ENCODE results near the gene CHRNA1.

DNA sequence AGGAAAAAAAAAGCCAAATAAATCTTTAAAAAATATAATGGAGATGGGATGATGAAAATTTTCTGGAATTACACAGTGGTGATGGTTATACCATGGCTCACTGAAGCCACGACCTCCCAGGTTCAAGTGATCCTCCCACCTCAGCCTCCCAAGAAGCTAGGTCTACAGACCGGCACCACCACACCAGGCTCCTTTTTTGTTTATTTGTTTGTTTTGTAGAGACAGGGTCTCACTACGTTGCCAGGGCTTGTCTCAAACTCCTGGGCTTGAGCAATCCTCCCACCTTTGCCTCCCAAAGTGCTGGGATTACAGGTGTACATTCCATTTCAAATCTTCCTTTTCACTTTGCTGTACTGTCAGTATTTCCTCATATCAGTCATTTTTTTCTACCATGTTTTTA, 61.7 kb downstream of the CHRNA1 start:
- no peak for TF ChIP-seq EP300 (IDR thresholded peaks at IDR 0.05)
- TF ChIP-seq CTCF (IDR thresholded peaks at IDR 0.05): no peak
- no peak for TF ChIP-seq POLR2AphosphoS5 (IDR thresholded peaks at IDR 0.05)
- no peak for TF ChIP-seq POLR2A (IDR thresholded peaks at IDR 0.05)
